Stimulated activated CD4-positive, alpha-beta T cell treated with anti-CD3 and anti-CD28 coated beads, Interleukin-2, amount 100 ng/mL, for 48 hours (primary cell): Measurements from ENCODE around the gene CCR6.

ENCODE experiments used
- DNase-seq, 2 donors: peaks; one replicate each; pipeline ENCODE4 v3.0.0-alpha.2; 2020

Gene CCR6

GRCh38 chr6:167099707-167100106, 23.2 kb upstream of the CCR6 start:
- no peak for DNase-seq

DNA sequence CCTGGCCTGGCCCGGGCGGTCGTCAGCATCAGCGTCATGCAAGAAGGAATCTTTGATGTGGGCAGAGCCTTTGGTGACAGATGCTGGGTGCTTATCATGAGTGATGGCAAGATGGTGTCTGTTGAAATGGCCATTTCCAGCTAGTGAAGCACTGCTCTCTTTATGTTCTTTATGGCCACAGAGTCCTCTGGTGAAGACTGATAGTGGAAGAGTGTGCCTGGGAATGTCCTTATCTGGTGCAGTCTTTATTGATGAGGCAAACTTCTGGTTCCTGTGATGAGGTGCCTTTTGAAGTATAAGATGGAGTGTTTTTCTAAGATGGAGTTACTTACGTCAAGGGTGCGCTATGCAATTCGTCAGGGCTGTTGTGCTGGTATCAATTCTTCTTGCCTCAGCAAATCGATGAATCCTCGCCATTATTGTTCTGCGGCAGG, 22.6 kb upstream of the CCR6 start:
- DNase-seq, result no peak

DNA sequence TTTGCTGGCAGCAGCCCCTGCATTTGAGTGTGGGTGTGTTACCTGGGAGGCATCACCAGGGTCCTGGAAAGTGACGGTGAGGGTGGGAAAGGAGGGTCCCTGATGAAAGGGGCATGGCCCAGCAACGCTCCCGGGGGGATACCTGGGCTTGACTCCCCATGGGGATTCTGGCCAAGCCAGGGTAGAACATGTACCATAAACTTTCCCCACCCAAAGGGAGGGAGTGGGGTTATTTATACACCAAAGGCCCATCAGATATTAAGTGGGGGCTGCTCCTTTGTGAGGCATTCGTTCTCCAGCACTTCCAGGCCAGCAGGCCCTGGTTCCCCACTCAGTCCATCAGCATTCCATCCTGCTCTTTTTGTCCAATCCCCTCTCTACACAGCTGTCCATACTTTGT, 20.6 kb upstream of the CCR6 start:
- DNase-seq, result no peak

DNA sequence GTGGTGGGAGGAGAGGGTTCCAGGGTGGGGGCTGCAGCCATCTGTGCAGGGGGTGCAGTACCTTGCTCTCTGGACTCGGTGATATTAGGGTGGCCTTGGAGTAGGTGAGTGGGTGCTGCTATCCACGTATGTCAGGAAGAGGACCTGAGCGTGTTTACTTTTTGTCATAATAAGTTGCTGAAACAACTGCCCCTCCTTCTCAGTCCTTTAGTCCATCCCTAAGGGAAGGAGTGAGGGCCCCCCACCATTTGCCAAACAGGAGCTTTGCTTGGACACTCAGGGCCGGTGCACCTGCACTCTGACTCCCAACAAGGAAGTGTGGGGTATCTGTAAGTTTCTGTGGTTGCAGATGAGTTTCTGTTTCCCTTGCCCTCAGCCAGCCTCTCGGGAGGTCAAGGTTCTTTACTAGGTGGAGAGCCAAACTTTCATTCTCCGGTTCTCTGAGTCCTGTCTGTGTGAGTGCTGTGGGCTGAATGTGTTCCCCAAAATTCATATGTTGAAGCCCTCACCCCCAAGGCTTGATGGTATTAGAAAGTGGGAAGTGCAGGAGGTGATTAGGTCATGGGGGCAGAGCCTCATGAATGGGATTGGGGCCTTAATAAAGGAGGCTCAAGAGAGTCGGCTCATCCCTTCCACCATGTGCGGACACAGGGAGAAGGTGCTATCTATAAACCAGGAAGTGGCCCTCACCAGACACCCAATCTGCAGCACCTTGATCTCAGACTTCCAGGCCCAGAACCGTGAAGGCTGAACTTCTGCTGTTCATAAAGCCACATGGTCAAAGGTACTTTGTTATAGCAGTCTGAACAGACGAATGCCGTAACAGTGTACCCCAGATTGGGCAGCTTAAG, 19.6 kb upstream of the CCR6 start:
- no peak for DNase-seq

- DNase-seq, result no peak
Measured at GRCh38 chr6:167104388-167104787, 18.5 kb upstream of the CCR6 start.

GRCh38 chr6:167105060-167105459, 17.8 kb upstream of the CCR6 start:
- DNase-seq, result no peak

- no peak for DNase-seq
Measured at GRCh38 chr6:167106406-167106805, 16.5 kb upstream of the CCR6 start.

DNA sequence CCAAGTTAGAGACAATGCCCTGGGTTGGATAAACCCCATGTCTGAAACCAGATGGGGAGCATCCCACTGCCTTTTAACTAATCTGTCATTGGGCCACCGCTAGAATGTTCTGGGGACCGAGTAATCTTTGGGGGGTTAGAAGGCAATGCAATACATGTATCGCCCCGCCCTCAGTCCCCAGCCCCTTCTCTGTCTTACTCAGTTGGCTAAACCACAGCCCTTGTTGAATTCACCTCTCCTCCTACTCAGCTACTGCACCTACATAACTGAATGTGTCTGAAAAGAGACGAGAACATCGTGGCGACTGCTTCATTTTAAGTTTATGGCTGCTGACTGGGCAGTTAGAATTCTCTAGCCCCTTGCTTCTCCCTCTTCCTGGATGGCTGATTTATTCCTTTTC, 15.1 kb upstream of the CCR6 start:
- no peak for DNase-seq

GRCh38 chr6:167108278-167108677, 14.6 kb upstream of the CCR6 start:
- no peak for DNase-seq

GRCh38 chr6:167109651-167110050, 13.2 kb upstream of the CCR6 start:
- no peak for DNase-seq

DNA sequence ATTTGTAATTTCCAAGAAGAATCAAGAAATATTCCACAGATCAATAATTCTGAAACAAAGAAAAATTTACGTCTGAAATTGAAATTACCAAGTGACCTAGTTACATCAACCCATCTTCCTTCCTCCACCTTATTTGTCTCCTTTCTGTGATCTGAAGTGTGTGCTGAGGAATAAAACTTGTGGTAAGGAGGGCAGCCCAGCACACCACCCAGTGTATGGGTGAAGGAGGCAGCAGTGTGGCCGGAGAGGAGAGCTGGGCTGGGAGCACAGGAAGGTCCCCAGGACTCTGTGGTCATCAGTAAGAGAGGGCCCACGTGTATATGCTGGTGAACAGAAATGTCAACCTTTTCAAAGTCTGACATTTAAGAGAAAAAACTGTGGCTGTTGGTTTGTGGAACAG, 11.3 kb upstream of the CCR6 start:
- no peak for DNase-seq

GRCh38 chr6:167112421-167112820, 10.5 kb upstream of the CCR6 start:
- DNase-seq, result no peak

DNA sequence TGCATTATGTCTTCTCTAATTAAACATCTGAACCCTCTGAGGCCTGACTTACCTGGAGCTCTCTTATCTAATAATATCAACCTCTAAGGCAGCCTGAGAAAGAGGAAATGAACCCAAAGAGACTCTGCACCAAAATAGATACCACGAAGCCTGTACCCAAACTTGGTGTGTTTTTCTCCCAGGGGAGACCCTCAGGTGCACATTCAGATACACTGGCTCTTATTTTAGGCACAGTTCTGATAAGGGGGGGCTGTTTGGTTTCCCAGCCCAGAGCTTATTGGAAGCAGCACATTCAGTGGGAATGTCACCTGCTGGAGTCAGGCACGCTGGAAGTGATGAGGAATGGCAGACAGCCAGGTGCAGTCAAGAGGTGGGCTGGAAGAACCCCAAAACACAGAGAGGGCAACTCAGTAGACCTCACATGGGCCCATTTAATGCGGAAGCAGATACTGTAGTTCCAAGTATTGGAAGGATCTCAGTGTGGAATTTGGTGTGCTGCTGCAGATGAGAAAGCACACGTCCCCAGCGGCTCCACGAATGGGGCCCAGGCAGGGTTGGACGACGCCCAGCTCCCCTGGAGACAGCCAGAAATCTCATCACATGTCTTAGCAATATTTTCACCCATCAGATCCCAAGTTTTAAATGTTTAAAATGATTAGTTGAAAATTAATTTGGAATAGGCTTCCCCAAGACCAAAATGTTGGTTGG, 9.7 kb upstream of the CCR6 start:
- no peak for DNase-seq

- peak; percentile 40 to 53 for DNase-seq
Measured at GRCh38 chr6:167113935-167114910, 8.7 kb upstream of the CCR6 start.

DNA sequence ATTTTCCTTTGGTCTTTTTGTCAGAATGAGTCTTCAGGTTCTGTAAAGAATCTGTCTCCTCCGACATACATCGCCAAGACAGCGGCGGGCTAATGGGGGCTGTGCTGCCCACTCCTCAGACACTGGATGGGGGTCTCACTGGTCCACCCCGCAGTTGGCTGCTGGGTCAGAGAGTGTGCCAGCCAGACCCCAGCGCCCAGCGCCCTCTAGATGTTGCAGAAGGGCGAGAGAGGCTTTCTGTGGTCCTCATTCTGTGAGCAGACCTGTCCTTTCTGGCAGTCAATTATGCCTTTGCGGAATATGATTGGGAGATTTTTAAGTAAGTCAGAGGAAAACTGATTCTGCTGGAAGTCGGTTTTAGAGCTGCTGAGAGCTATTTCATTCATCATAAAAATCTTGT, 7.8 kb upstream of the CCR6 start:
- no peak for DNase-seq

DNA sequence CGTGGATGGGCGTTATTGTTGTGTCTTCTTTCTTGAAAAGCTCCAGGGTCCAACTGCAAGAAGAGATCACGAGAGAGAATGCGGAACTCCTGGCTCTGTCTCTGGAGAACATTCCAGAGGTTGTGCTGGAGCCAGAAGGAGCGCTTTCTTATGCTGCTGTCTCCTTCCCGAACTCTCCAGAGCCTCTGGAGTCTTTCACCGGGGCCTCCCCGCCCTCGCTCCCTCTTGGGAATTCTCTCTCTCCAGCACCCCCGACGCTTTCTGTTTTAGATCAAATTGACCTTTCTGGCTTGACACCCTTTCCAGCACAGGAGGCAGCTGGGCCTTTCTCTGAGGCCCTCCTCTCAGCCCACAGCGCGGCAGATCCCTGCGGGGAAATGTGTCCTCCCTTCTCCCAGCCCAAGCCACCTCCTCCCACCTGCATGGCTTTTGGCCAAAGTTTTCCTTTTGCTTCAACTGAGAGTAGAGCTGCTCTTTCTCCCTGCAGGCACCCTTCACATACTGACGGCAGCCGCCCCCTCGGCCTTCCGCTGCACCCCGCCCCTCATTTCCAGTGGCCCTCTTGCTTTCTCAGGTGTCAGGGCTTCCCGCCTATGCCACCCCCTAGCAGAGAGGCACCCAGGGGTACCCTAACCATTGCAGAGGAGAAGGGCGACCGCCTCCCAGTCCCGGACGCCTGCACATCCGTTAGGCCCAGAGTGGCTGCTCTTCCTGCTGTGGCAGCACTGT, 6.6 kb upstream of the CCR6 start:
- no peak for DNase-seq

GRCh38 chr6:167116838-167117228, 6.1 kb upstream of the CCR6 start:
- DNase-seq, result no peak

DNA sequence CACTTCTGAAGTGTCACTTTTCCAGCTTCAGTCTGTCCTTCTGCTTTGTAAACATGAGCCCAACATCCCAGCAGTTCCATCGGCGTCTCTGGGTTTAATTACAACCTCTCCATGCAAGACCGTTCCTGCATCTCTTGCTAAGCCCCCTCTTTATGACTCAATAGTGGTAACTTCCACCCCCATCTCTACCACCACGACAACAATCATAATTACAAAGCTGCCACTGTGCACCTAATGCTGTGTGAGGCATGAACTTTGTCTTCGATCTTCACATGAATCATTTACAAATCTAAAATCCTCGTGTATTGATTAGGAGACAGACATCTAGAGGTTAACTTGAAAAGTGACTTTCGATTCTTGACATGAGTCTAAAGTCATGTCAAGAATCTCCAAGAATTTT, 4.9 kb upstream of the CCR6 start:
- no peak for DNase-seq

DNA sequence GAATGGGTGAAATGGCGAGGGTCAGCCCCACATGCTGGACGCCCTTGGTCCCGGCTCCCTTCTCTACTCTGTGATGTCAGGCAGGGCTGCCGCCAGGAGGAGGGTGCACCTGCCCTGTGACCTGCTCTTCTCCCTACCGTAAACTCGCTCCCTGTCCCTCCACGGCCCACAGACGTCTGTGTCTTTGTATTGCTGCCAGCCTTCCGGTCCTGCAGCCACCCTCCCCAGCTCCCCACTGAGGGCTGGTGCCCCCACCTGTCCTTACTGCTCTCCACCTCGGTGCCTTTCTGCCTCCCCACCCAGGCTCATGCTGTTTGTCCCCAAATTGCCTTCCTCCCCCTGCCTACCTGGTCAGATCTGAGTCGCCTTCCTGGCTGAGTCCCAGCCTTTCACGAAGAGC, 4.1 kb upstream of the CCR6 start:
- no peak for DNase-seq

DNA sequence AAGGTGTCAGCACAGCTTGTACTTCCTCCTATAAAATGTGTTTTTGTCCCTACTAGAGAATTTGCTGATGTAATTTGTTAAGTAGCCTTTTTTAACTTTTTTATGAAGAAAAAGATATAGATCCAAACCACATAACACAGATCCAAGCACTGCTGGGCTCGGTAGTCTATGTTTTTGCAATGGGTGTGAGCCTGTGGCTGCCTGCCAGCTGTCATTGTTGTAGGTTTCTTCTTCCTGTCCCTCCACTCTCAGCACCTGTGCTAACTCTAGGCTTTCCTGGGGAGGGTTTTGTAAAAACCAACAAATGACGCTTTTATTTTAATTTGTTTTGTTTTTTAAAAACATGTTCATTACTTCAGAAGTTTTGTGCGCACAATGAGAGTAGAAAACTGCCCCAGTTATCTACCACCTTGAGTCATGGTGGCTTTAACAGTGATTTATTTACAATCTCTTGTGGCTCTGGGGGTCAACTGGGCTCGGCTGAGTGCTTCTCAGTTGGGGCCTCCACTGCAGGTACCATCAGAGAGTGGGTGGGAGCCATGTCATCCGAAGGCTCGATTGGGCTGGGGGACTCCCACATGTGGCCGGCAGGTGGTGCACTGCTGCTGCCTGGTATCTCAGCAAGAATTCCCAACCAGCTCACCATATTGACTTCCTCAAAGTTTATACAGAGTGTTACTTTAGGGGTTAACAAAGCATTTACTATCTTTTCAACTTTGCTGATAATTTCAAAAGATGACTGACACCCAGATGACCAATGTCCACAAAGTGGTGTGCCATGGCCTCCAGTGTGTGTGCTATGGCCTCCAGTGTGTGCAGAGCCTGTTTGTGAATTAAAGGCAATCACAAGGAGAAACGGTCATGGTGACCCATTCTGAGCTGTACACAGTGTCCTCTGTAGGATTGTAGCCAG, 3.0 kb upstream of the CCR6 start:
- no peak for DNase-seq

DNA sequence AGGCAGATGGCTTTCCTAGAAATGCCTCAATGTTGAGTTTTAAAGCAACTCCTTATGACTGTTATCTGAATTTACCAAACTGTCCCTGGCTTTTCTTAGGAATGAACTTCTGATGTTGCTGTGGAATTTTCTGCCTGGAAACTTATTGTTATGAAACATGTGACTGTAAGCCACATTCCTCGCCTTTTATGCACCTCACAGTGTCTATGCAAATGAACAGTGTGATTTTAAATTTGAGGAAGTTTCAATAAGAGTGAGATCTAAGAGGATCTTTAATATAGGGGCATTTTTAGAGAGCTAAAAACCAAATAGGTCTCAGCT, 2.4 kb upstream of the CCR6 start:
- no peak for DNase-seq
